NCI-H1105 (cell line): ENCODE measurements around the gene INPP5E.

Experiments used
- DNase-seq: peaks from one replicate; lab custom pipeline; 2025; lab: John Stamatoyannopoulos, UW

INPP5E gene

GRCh38 chr9:136447173-136447778 lies 7.6 kb upstream of the INPP5E start:
- no peak for DNase-seq

GRCh38 chr9:136445799-136446198 lies 6.2 kb upstream of the INPP5E start:
- no peak for DNase-seq

GRCh38 chr9:136444102-136444501 lies 4.5 kb upstream of the INPP5E start:
- DNase-seq: no peak

- DNase-seq: no peak
These were observed 4.0 kb upstream of the INPP5E start for GRCh38 chr9:136443687-136444086.

- no peak for DNase-seq
These were observed 3.4 kb upstream of the INPP5E start for GRCh38 chr9:136443087-136443486.

GRCh38 chr9:136442265-136442664 lies 2.6 kb upstream of the INPP5E start:
- no peak for DNase-seq

- DNase-seq: no peak
These were observed 2.1 kb upstream of the INPP5E start for GRCh38 chr9:136441681-136442245.

GRCh38 chr9:136441191-136441680 lies 1.6 kb upstream of the INPP5E start:
- DNase-seq: no peak

- no peak for DNase-seq
These were observed 831 bp downstream of the INPP5E start for GRCh38 chr9:136438548-136439480.

- no peak for DNase-seq
These were observed 1.7 kb downstream of the INPP5E start for GRCh38 chr9:136437839-136438547.

- DNase-seq: no peak
These were observed 2.2 kb downstream of the INPP5E start for GRCh38 chr9:136437430-136437829.

GRCh38 chr9:136436055-136436634 lies 3.5 kb downstream of the INPP5E start:
- DNase-seq: no peak

- no peak for DNase-seq
These were observed 5.0 kb downstream of the INPP5E start for GRCh38 chr9:136434580-136435169.

GRCh38 chr9:136433849-136434579 lies 5.6 kb downstream of the INPP5E start:
- DNase-seq: no peak

- no peak for DNase-seq
These were observed 6.5 kb downstream of the INPP5E start for GRCh38 chr9:136433043-136433715.

- DNase-seq: no peak
These were observed 7.1 kb downstream of the INPP5E start for GRCh38 chr9:136432591-136432990.

GRCh38 chr9:136431782-136432350 lies 7.8 kb downstream of the INPP5E start:
- no peak for DNase-seq

- no peak for DNase-seq
These were observed 8.9 kb downstream of the INPP5E start for GRCh38 chr9:136430588-136431234.
